ENCODE measurements around the gene BICC1. TPM values are rescaled to one million over a fixed set of nuclear protein-coding genes. Genes with fewer than 3 reads are reported as not detected.

BICC1 gene
- total and polyA plus RNA-seq, 2 of the 8 experiments (the other 6 are each of a cell fraction or from before 2014, with no cell fraction given) = 0.20 to 0.73 TPM

- CTCF ChIA-PET (ENCODE audit: partially characterized antibody) = interaction anchor here (0.7 kb wide), 2 partner anchors 175 to 1417 kb away, joined by 3 read pairs; no protein-coding TSS in a partner anchor
- no peak for FAIRE-seq
These were observed 125.7 kb downstream of the BICC1 start for GRCh38 chr10:58638388-58638787.

More at GRCh38 chr10:58638388-58638787, 125.7 kb downstream of the BICC1 start:
- no peak overlapping the region for H3K18ac ChIP-seq (ENCODE audit: extremely low read depth, low read length)
- H3K27ac ChIP-seq (ENCODE audit: low read depth, low read length) = no peak overlapping the region
- no peak overlapping the region for H2BK15ac ChIP-seq (ENCODE audit: low read length)
- no peak overlapping the region for H3K23ac ChIP-seq (ENCODE audit: insufficient read length)
- no peak for TF ChIP-seq PHF8 (conservative IDR thresholded peaks at IDR 0.05; ENCODE audit: low read depth, low read length)
- no peak for TF ChIP-seq HDAC6 (IDR thresholded peaks at IDR 0.05; ENCODE audit: low read depth, low read length)
- no peak for TF ChIP-seq RAD21 (IDR thresholded peaks at IDR 0.05 in 1 of 2, conservative IDR thresholded peaks at IDR 0.05 in 1 of 2; ENCODE audit: low read depth in 2 of 2, low read length in 2 of 2)
- peaks cover 0 to 2% (median 0%) of the 10 kb centered on the region in 4 experiments; a peak in 2 of 7 replicates for H3K4me1 ChIP-seq (replicated peaks in 1 of 4; ENCODE audit: control insufficient read depth in 3 of 4, insufficient read depth in 4 of 4, low read length in 3 of 4)
- H2AK5ac ChIP-seq (ENCODE audit: low read depth, low read length) = no peak overlapping the region
- no peak overlapping the region for H2AFZ ChIP-seq (ENCODE audit: low read length)
- no peaks in the 10 kb centered on the region for H3K23me2 ChIP-seq (ENCODE audit: low read depth, low read length)
- no peaks in the 10 kb centered on the region for H3K27me3 ChIP-seq (replicated peaks in 1 of 4; ENCODE audit: control insufficient read depth in 3 of 4, extremely low read depth in 1 of 4, insufficient read depth in 3 of 4, low read length in 3 of 4)
- no peaks in the 10 kb centered on the region for H4K20me1 ChIP-seq (replicated peaks in 1 of 2; ENCODE audit: control insufficient read depth in 1 of 2, insufficient read depth in 2 of 2, low read length in 2 of 2)
- no peak overlapping the region for H3K4me2 ChIP-seq (ENCODE audit: insufficient read depth in 1 of 2, low read depth in 2 of 2, low read length in 2 of 2)
- no peaks in the 10 kb centered on the region for H3K79me2 ChIP-seq (ENCODE audit: control insufficient read depth in 1 of 2, insufficient read depth in 2 of 2, low read length in 2 of 2)
- H2BK5ac ChIP-seq (ENCODE audit: low read depth, low read length) = no peak overlapping the region
- H2BK20ac ChIP-seq (ENCODE audit: low read length) = no peak overlapping the region
- H3K56ac ChIP-seq (replicated peaks; ENCODE audit: insufficient read length, low read depth, low read length) = no peak overlapping the region
- WGBS, 2 experiments (ENCODE audit: extremely low coverage in 1 of 2, insufficient coverage in 1 of 2, insufficient read length in 1 of 2, insufficient replicate concordance in 2 of 2, low coverage in 1 of 2, low lambda C conversion rate in 2 of 2, missing lambda C conversion rate in 1 of 2) = 90% methylated on average over 5 of the region's 5 CpGs; no CpG with 5 or more reads in 1 of the 2 experiments
- H2BK12ac ChIP-seq (ENCODE audit: low read depth, low read length) = no peak overlapping the region
- no peak overlapping the region for H3K14ac ChIP-seq (ENCODE audit: insufficient read length)
- H3K79me1 ChIP-seq (ENCODE audit: low read depth, low read length) = no peaks in the 10 kb centered on the region
- no peak overlapping the region for H3K9ac ChIP-seq (replicated peaks in 1 of 4; ENCODE audit: extremely low read depth in 1 of 4, low read depth in 3 of 4, low read length in 3 of 4)
- H3K9me3 ChIP-seq (ENCODE audit: insufficient read depth in 2 of 2, low read depth in 1 of 2, low read length in 1 of 2) = no peaks in the 10 kb centered on the region
- H4K5ac ChIP-seq (ENCODE audit: insufficient read length, low read depth, low read length) = no peak overlapping the region
- no peak overlapping the region for H4K91ac ChIP-seq (replicated peaks; ENCODE audit: insufficient read length, low read length)
- DNase-seq (ENCODE audit: low read depth in 1 of 2, low spot score in 2 of 2) = no peak
- no peak overlapping the region for H2BK120ac ChIP-seq (replicated peaks; ENCODE audit: low read depth, low read length)
- H3K4ac ChIP-seq (replicated peaks; ENCODE audit: insufficient read length, low read depth, low read length) = no peak overlapping the region
- no peaks in the 10 kb centered on the region for H3K36me3 ChIP-seq (ENCODE audit: control insufficient read depth in 2 of 4, insufficient read depth in 4 of 4, low read length in 3 of 4)
- H3K4me3 ChIP-seq (ENCODE audit: extremely low read depth in 1 of 4, insufficient read depth in 2 of 4, low read depth in 3 of 4, low read length in 4 of 4) = no peak overlapping the region
- no peak overlapping the region for H4K8ac ChIP-seq (ENCODE audit: extremely low read depth, insufficient read depth, low read length)
- POLR2A ChIA-PET (ENCODE audit: partially characterized antibody) = no interaction called here
